Measurements from ENCODE around the gene NOC2L.

DNA sequence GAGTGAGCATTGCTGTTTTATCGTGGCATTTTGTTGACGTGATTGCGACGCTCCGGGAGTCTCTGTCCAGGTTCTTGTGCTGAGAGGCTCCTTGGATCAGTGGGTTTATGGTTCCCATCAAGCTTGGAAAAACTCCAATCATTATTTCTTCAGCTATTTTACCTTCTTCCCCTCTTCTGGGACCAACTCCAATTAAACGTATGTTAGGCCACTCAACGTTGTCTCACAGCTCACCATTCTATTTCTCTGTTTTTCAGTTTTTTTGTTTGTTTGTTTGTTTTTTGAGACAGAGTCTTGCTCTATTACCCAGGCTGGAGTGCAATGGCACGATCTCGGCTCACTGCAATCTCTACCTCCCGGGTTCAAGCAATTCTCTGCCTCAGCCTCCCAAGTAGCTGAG lies 32.8 kb upstream of the NOC2L start:
- TF ChIP-seq, protein P1, sequence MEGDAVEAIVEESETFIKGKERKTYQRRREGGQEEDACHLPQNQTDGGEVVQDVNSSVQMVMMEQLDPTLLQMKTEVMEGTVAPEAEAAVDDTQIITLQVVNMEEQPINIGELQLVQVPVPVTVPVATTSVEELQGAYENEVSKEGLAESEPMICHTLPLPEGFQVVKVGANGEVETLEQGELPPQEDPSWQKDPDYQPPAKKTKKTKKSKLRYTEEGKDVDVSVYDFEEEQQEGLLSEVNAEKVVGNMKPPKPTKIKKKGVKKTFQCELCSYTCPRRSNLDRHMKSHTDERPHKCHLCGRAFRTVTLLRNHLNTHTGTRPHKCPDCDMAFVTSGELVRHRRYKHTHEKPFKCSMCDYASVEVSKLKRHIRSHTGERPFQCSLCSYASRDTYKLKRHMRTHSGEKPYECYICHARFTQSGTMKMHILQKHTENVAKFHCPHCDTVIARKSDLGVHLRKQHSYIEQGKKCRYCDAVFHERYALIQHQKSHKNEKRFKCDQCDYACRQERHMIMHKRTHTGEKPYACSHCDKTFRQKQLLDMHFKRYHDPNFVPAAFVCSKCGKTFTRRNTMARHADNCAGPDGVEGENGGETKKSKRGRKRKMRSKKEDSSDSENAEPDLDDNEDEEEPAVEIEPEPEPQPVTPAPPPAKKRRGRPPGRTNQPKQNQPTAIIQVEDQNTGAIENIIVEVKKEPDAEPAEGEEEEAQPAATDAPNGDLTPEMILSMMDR (IDR thresholded peaks at IDR 0.05): no peak
- TF ChIP-seq POLR2A (IDR thresholded peaks at IDR 0.05): no peak

Measured in thyroid gland (tissue), 4 donors.